Measurements from ENCODE around the gene RGS8.

The RGS8 gene

DNA sequence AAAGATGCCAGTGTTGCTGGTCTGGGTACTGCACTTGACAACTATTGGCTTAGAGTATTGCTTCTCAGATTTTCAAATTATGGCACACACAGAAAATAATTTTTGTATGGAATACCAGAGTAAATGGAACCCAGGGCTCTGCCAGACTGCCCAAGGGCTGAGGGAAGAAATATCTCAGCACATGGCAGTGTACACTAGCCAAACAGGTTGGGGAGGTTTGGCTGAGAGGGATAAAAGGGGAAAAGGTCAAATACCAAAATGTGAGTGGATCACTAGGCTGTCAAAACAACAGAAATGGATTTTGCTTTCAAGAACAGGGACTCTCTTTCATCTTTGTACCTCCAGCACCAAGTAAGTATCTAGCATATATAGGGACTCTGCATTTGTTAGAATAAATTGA is 3.0 kb upstream of the RGS8 start:
- TF ChIP-seq, protein P1, sequence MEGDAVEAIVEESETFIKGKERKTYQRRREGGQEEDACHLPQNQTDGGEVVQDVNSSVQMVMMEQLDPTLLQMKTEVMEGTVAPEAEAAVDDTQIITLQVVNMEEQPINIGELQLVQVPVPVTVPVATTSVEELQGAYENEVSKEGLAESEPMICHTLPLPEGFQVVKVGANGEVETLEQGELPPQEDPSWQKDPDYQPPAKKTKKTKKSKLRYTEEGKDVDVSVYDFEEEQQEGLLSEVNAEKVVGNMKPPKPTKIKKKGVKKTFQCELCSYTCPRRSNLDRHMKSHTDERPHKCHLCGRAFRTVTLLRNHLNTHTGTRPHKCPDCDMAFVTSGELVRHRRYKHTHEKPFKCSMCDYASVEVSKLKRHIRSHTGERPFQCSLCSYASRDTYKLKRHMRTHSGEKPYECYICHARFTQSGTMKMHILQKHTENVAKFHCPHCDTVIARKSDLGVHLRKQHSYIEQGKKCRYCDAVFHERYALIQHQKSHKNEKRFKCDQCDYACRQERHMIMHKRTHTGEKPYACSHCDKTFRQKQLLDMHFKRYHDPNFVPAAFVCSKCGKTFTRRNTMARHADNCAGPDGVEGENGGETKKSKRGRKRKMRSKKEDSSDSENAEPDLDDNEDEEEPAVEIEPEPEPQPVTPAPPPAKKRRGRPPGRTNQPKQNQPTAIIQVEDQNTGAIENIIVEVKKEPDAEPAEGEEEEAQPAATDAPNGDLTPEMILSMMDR (conservative IDR thresholded peaks at IDR 0.05): no peak
- peak overlapping the region; percentile 24; the same call in 1 of the 2 replicates for H3K27ac ChIP-seq

DNA sequence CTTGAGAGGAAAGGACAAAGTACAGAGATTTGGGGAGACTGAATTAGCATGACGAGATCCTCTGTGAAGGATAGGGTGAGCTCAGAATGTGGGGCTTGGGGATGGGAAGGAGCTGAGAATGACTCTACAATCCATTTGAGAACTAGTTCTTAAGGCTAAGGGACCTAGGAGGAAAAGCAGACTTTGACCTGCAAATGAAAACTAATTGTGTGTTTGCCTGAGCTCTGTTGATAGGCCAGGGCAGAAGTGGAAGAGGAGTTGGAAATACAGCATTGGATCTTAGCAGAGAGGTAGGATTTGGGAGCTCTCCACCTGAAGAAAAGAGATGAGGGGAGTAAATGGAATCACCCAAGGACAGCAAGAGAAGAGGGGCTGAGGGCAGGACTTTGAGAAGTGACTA is 2.1 kb upstream of the RGS8 start:
- H3K27ac ChIP-seq: no peak overlapping the region
- TF ChIP-seq, protein P1 (conservative IDR thresholded peaks at IDR 0.05): no peak

DNA sequence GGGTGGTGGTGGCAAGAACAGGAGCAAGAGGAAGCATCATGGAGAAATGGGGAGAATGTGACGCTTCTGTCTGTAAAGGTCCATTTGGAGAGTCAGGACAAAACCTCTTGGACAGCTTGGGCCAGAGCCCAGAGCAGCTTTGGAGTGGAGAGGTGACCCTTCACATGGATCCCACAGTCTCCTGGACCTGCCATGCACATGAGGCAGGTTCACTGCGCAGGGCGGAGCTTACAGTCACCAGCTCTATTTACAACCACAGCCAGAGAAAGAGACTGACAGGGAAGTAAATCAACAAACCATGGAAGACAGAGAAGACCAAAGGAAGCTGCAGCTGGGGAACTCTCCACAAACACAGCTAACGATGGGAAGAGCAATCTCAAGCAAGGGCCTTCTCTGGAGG is 828 bp upstream of the RGS8 start:
- H3K27ac ChIP-seq: no peak overlapping the region
- TF ChIP-seq, protein P1 (conservative IDR thresholded peaks at IDR 0.05): no peak

DNA sequence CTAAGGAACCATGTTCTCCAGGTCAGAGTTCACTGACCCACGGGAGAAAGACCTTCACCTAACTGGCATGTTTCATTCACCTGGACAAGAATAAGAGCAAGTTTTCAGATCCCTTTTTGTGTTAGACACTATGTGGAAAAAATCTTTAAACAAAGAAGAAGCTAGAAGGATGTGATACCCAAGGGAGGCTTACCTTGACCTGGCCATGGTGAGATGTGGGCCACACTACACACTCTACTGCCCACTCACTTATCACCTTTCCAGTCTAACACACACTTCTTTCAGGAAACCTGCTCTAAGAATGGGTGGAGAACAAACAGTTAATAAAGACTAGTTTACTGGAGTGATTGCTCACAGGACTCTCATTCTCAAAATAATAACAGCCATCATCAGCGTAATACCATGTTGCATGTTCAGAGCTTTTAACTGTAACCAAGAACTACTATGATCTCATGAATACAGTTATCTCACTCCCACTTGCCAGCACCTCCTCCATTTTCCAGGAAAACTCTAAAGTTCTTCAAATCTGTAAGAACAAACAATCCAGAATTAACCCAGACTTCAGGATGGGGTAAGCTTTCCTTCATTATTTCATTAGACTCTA is 1.4 kb downstream of the RGS8 start:
- TF ChIP-seq, protein P1 (conservative IDR thresholded peaks at IDR 0.05): no peak
- no peak overlapping the region for H3K27ac ChIP-seq

DNA sequence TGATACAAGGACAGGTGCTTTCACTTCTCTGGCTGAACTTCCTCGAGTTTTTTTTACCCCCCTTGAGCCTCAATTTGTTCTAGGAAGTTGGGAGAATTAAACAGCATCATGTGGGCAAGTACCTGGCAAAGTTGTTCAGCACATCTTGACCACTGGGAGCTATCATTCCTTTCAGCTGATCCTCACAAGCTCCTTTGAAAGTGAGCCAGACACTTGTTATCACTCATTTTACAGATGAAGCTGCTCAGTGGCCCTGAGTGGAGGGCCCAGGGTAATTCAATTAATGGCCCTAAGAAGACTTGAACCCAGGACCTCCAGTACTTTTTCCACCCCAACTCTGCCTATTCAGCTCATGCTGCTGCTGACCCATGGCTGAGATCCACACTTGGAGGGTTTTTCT is 2.0 kb downstream of the RGS8 start:
- H3K27ac ChIP-seq: no peak overlapping the region
- TF ChIP-seq, protein P1 (conservative IDR thresholded peaks at IDR 0.05): no peak

DNA sequence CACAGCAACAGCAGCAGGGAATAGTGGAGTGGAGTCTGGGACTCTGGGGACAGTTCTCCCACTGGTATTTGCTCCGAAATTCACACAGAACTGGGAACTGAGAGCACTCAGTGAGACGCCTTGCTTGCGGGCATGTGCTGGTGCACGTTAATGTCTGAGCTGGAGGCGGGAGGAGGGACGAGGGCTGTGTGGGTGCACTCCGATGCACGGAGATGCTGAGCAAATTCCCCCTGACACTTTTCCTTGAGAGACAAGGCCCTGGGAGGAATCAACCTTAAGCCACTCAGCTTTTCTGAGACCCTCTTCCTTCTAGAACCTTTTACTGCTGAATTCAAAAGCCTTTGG is 2.8 kb downstream of the RGS8 start:
- no peak overlapping the region for H3K27ac ChIP-seq
- TF ChIP-seq, protein P1 (conservative IDR thresholded peaks at IDR 0.05): no peak

DNA sequence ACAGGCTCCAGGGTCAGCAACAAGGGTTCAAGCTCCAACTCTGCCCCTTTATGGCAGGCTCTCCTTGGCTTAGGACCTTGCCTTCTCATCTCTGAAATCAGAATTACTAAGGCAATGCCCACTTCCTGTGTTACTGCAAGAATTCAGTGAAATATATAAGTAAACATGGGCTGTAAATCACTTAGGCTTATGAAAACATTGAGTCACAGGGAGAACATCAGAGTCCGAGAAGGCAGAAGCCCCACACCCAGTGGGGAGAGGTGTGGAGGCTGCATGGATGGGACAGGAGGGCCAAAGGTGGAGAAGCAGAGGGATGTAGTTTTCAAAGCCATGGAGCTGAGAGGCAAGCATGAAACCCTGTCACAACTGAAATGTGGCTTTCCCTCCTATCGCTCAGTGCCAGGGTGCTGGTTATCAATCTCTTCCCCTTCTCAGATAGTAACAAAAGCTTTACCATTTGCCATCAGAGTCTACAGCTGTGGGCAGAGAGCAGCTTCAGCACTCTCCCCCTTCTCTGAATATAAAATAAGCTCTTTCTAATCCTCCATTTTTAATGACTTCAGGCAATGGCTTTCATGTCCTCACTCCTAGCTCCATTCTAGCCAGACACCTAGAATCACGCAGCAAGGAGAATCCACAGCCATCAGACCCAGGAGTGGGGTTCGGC is 3.4 kb downstream of the RGS8 start:
- TF ChIP-seq, protein P1 (conservative IDR thresholded peaks at IDR 0.05): no peak
- H3K27ac ChIP-seq: no peak overlapping the region

All from VCaP (cell line).